A549 (cell line): Measurements from ENCODE around the gene DLK2. TPM values are rescaled to one million over a fixed set of nuclear protein-coding genes. Genes with fewer than 3 reads are reported as not detected.

ENCODE experiments used
- ATAC-seq, 2 experiments: fragments of 200-7000 bp in 1 of 2; fragments of >200 bp in 1 of 2; cut with Nextera tagmentation in 1 of 2; cut with Tn5 transposase in 1 of 2; 3 replicates each; pipeline versions ENCODE4 v1.8.0 to v1.9.1; 2018 to 2020; ENCODE audit warnings: mild to moderate bottlenecking in 1 of 2, moderate library complexity in 1 of 2
- CTCF ChIA-PET: fragments of 300-600 bp; sonication (Branson Sonifier 250); formaldehyde crosslinking; extraction: SDS; loops from one replicate; lab custom pipeline; 2021; ENCODE audit warnings: antibody characterized with exemption, inconsistent platforms; lab: Yijun Ruan, JAX
- POLR2A ChIA-PET: fragments of 350-600 bp; formaldehyde crosslinking; extraction: SDS; loops from one replicate; lab custom pipeline; 2021; ENCODE audit warnings: antibody characterized with exemption, inconsistent platforms; lab: Yijun Ruan, JAX
- DNase-seq, 2 experiments: peaks; one replicate each; pipeline versions ENCODE4 v3.0.0 to v3.0.0-alpha.2; 2011 to 2016; ENCODE audit warnings: low read depth in 1 of 2, low spot score in 1 of 2
- FAIRE-seq: peaks from 2 replicates; lab custom pipeline; 2011; peaks lifted over from hg19 to GRCh38; lab: Jason Lieb, UNC
- H3K27ac ChIP-seq, 2 experiments: fragments of >200 bp; sonication (Bioruptor Twin); formaldehyde crosslinking; 3 replicates each; pipeline ENCODE4 v1.5.1; 2016 to 2017
- H3K4me1 ChIP-seq: fragments of >200 bp; sonication (Bioruptor Twin); formaldehyde crosslinking; 3 replicates; pipeline ENCODE4 v1.6.1; 2016
- H3K4me2 ChIP-seq: fragments of >200 bp; sonication (Bioruptor Twin); formaldehyde crosslinking; 3 replicates; pipeline ENCODE4 v1.6.1; 2016
- H3K4me3 ChIP-seq: fragments of >200 bp; sonication (Bioruptor Twin); formaldehyde crosslinking; 3 replicates; pipeline ENCODE4 v1.5.1; 2016
- H3K9me3 ChIP-seq: fragments of >200 bp; sonication (Bioruptor Twin); formaldehyde crosslinking; 3 replicates; pipeline ENCODE4 v1.6.1; 2016
- CTCF ChIP-seq: fragments of >200 bp; sonication (Bioruptor Twin); formaldehyde crosslinking; IDR thresholded peaks from 3 replicates; pipeline ENCODE4 v1.5.1; 2016
- HEYL ChIP-seq: fragments of 250-450 bp; sonication (Bioruptor Pico); IDR thresholded peaks from 2 replicates; pipeline ENCODE4 v1.8.0; 2021; ENCODE audit warnings: mild to moderate bottlenecking, moderate library complexity
- WGBS: methylation state at CpG from one replicate; pipeline ENCODE4 v1.1.6; 2017; ENCODE audit errors: missing lambda C conversion rate; 5-methylcytosine and 5-hydroxymethylcytosine counted together
- polyA plus RNA-seq, 4 experiments: library from polyadenylated mRNA; depleted of rRNA in 3 of 4; stranded (reverse); fragments of >200 nt; fragmentation: RNase III in 1 of 4; extraction: RNeasy Plus Mini Kit Qiagen cat#74134 plus additional on column Dnase treatment in 1 of 4; gene quantifications; 2 replicates in 3 of 4; 3 replicates in 1 of 4; pipeline ENCODE4 v1.2.3, GENCODE V29; 2011 to 2017
- small RNA-seq, 6 experiments: library from RNA; depleted of rRNA; stranded (forward); fragments of <200 nt; gene quantifications; one replicate each; pipeline ENCODE3, GENCODE V24; 2012

Gene DLK2
- polyA plus RNA-seq, 2 of the 4 experiments (the other 2 are of a cell fraction) = 2.5 to 2.9 TPM

GRCh38 chr6:43401730-43402129, 53.6 kb downstream of the DLK2 start:
- no peak for ATAC-seq
- Histone ChIP-seq H3K9me3 (no peaks in the 10 kb centered on the region), H3K4me1 (no peaks in the 10 kb centered on the region), H3K27ac (no peak overlapping the region), H3K4me3 (no peak overlapping the region), H3K4me2 (no peak overlapping the region)
- WGBS = 73% methylated on average over 3 of the region's 3 CpGs
- ChIA-PET CTCF (no interaction called here), POLR2A (no interaction called here)
- TF ChIP-seq HEYL (CRISPR knock-in tag) (no peak), CTCF (no peak)
- no peak for FAIRE-seq
- no peak for DNase-seq

Small RNA genes lying within 50 kb of the gene (small RNA-seq; reads per million reads assigned to genes)
- gene MIR6780B = 0 reads per million in 6 experiments
- 0 reads per million in 6 experiments for gene RNU6-1113P

Other genes starting within 250 kb of the DLK2 start
- 51.4 and 63.2 TPM in 2 replicates for gene DNPH1, start 226.1 kb downstream of the DLK2 start, polyA plus RNA-seq (2011; rRNA removed)
- gene DNPH1, start 226.1 kb downstream of the DLK2 start, polyA plus RNA-seq (2017; fragmentation: RNase III; extraction: RNeasy Plus Mini Kit Qiagen cat#74134 plus additional on column Dnase treatment) = 77.5 to 82.0 TPM (median 80.2 TPM) in 3 replicates
- gene TTBK1, start 212.1 kb downstream of the DLK2 start, polyA plus RNA-seq (2011; rRNA removed) = 0.03 TPM in 1 of 2 replicates, not detected in the other
- 0.04 to 0.05 TPM (median 0.04 TPM) in 3 replicates for gene TTBK1, start 212.1 kb downstream of the DLK2 start, polyA plus RNA-seq (2017; fragmentation: RNase III; extraction: RNeasy Plus Mini Kit Qiagen cat#74134 plus additional on column Dnase treatment)
- gene SLC22A7, start 157.3 kb downstream of the DLK2 start, polyA plus RNA-seq (2011; rRNA removed) = not detected in 2 replicates
- not detected in 3 replicates for gene SLC22A7, start 157.3 kb downstream of the DLK2 start, polyA plus RNA-seq (2017; fragmentation: RNase III; extraction: RNeasy Plus Mini Kit Qiagen cat#74134 plus additional on column Dnase treatment)
- 1.3 and 2.6 TPM in 2 replicates for gene CRIP3, start 146.7 kb downstream of the DLK2 start, polyA plus RNA-seq (2011; rRNA removed)
- 2.1 to 2.8 TPM (median 2.4 TPM) in 3 replicates for gene CRIP3, start 146.7 kb downstream of the DLK2 start, polyA plus RNA-seq (2017; fragmentation: RNase III; extraction: RNeasy Plus Mini Kit Qiagen cat#74134 plus additional on column Dnase treatment)
- gene ZNF318, start 85.9 kb downstream of the DLK2 start, polyA plus RNA-seq (2011; rRNA removed) = 9.2 and 10.3 TPM in 2 replicates
- gene ZNF318, start 85.9 kb downstream of the DLK2 start, polyA plus RNA-seq (2017; fragmentation: RNase III; extraction: RNeasy Plus Mini Kit Qiagen cat#74134 plus additional on column Dnase treatment) = 4.3 to 5.0 TPM (median 4.7 TPM) in 3 replicates
- gene ABCC10, start 28.0 kb downstream of the DLK2 start, polyA plus RNA-seq (2011; rRNA removed) = 6.8 and 8.5 TPM in 2 replicates
- gene ABCC10, start 28.0 kb downstream of the DLK2 start, polyA plus RNA-seq (2017; fragmentation: RNase III; extraction: RNeasy Plus Mini Kit Qiagen cat#74134 plus additional on column Dnase treatment) = 8.9 to 10.5 TPM (median 9.3 TPM) in 3 replicates
- gene TJAP1, start 22.0 kb upstream of the DLK2 start, polyA plus RNA-seq (2011; rRNA removed) = 12.7 and 15.7 TPM in 2 replicates
- 12.7 to 13.7 TPM (median 13.1 TPM) in 3 replicates for gene TJAP1, start 22.0 kb upstream of the DLK2 start, polyA plus RNA-seq (2017; fragmentation: RNase III; extraction: RNeasy Plus Mini Kit Qiagen cat#74134 plus additional on column Dnase treatment)
- gene LRRC73, start 54.8 kb upstream of the DLK2 start, polyA plus RNA-seq (2011; rRNA removed) = 0.24 and 0.26 TPM in 2 replicates
- 0.61 to 0.72 TPM (median 0.71 TPM) in 3 replicates for gene LRRC73, start 54.8 kb upstream of the DLK2 start, polyA plus RNA-seq (2017; fragmentation: RNase III; extraction: RNeasy Plus Mini Kit Qiagen cat#74134 plus additional on column Dnase treatment)
- gene YIPF3, start 61.4 kb upstream of the DLK2 start, polyA plus RNA-seq (2011; rRNA removed) = 99.5 and 108 TPM in 2 replicates
- gene YIPF3, start 61.4 kb upstream of the DLK2 start, polyA plus RNA-seq (2017; fragmentation: RNase III; extraction: RNeasy Plus Mini Kit Qiagen cat#74134 plus additional on column Dnase treatment) = 51.6 to 72.0 TPM (median 63.4 TPM) in 3 replicates
- gene POLR1C, start 61.5 kb upstream of the DLK2 start, polyA plus RNA-seq (2011; rRNA removed) = 63.1 and 85.1 TPM in 2 replicates
- gene POLR1C, start 61.5 kb upstream of the DLK2 start, polyA plus RNA-seq (2017; fragmentation: RNase III; extraction: RNeasy Plus Mini Kit Qiagen cat#74134 plus additional on column Dnase treatment) = 46.5 to 50.0 TPM (median 48.5 TPM) in 3 replicates
- gene XPO5, start 120.5 kb upstream of the DLK2 start, polyA plus RNA-seq (2011; rRNA removed) = 51.0 and 53.9 TPM in 2 replicates
- gene XPO5, start 120.5 kb upstream of the DLK2 start, polyA plus RNA-seq (2017; fragmentation: RNase III; extraction: RNeasy Plus Mini Kit Qiagen cat#74134 plus additional on column Dnase treatment) = 24.7 to 27.7 TPM (median 24.8 TPM) in 3 replicates
- gene POLH, start 120.6 kb upstream of the DLK2 start, polyA plus RNA-seq (2011; rRNA removed) = 14.4 and 14.5 TPM in 2 replicates
- 7.0 to 9.7 TPM (median 9.4 TPM) in 3 replicates for gene POLH, start 120.6 kb upstream of the DLK2 start, polyA plus RNA-seq (2017; fragmentation: RNase III; extraction: RNeasy Plus Mini Kit Qiagen cat#74134 plus additional on column Dnase treatment)
- gene GTPBP2, start 173.7 kb upstream of the DLK2 start, polyA plus RNA-seq (2011; rRNA removed) = 59.6 and 71.1 TPM in 2 replicates
- 27.0 to 29.3 TPM (median 28.9 TPM) in 3 replicates for gene GTPBP2, start 173.7 kb upstream of the DLK2 start, polyA plus RNA-seq (2017; fragmentation: RNase III; extraction: RNeasy Plus Mini Kit Qiagen cat#74134 plus additional on column Dnase treatment)
- 26.7 and 32.0 TPM in 2 replicates for gene MAD2L1BP, start 180.3 kb upstream of the DLK2 start, polyA plus RNA-seq (2011; rRNA removed)
- 22.0 to 22.6 TPM (median 22.4 TPM) in 3 replicates for gene MAD2L1BP, start 180.3 kb upstream of the DLK2 start, polyA plus RNA-seq (2017; fragmentation: RNase III; extraction: RNeasy Plus Mini Kit Qiagen cat#74134 plus additional on column Dnase treatment)
- 0.18 and 0.37 TPM in 2 replicates for gene RSPH9, start 189.5 kb upstream of the DLK2 start, polyA plus RNA-seq (2011; rRNA removed)
- 0.09 to 0.17 TPM (median 0.14 TPM) in 3 replicates for gene RSPH9, start 189.5 kb upstream of the DLK2 start, polyA plus RNA-seq (2017; fragmentation: RNase III; extraction: RNeasy Plus Mini Kit Qiagen cat#74134 plus additional on column Dnase treatment)
- 44.2 and 54.2 TPM in 2 replicates for gene MRPS18A, start 232.2 kb upstream of the DLK2 start, polyA plus RNA-seq (2011; rRNA removed)
- 38.0 to 42.1 TPM (median 41.1 TPM) in 3 replicates for gene MRPS18A, start 232.2 kb upstream of the DLK2 start, polyA plus RNA-seq (2017; fragmentation: RNase III; extraction: RNeasy Plus Mini Kit Qiagen cat#74134 plus additional on column Dnase treatment)